GM12878 (cell line): ENCODE results near the gene GJA9.

Source experiments
- CHD2 ChIP-seq: IDR thresholded peaks from 2 replicates; pipeline ENCODE4 v1.6.1; 2011; ENCODE audit warnings: low read depth, low read length, improper control_type of control experiment, borderline replicate concordance
- CTCF ChIP-seq, 3 experiments: IDR thresholded peaks in 2 of 3; conservative IDR thresholded peaks in 1 of 3; 2 replicates each; pipeline ENCODE4 v1.5.1; 2011; ENCODE audit warnings: low read depth in 3 of 3, low read length in 3 of 3, mild to moderate bottlenecking in 3 of 3, control low read depth in 2 of 3, moderate library complexity in 2 of 3, inconsistent platforms in 1 of 3, mixed read lengths in 1 of 3; ENCODE audit not compliant: control insufficient read depth in 2 of 3, insufficient read depth in 1 of 3; ENCODE audit errors: extremely low read depth in 1 of 3
- EP300 ChIP-seq, 2 experiments: fragments of 150-350 bp in 1 of 2; IDR thresholded peaks; 2 replicates each; pipeline ENCODE4 v1.6.1; 2011 to 2012; ENCODE audit warnings: low read depth in 2 of 2, low read length in 2 of 2, borderline replicate concordance in 1 of 2, improper control_type of control experiment in 1 of 2, inconsistent platforms in 1 of 2; ENCODE audit not compliant: control insufficient read depth in 1 of 2
- HDAC6 ChIP-seq: fragments of 200-600 bp; sonication (generic); IDR thresholded peaks from one replicate; pipeline ENCODE4 v1.8.0; 2017; ENCODE audit warnings: antibody characterized with exemption; ENCODE audit not compliant: unreplicated experiment
- MAX ChIP-seq: IDR thresholded peaks from 2 replicates; pipeline ENCODE4 v1.6.1; 2012; ENCODE audit warnings: low read depth, low read length, improper control_type of control experiment
- MXI1 ChIP-seq: fragments of 150-350 bp; IDR thresholded peaks from 2 replicates; pipeline ENCODE4 v1.6.1; 2011; ENCODE audit warnings: low read depth, mild to moderate bottlenecking, inconsistent platforms, low read length, improper control_type of control experiment
- POLR2A ChIP-seq: IDR thresholded peaks from 2 replicates; pipeline ENCODE4 v1.6.1; 2011; ENCODE audit warnings: low read depth, mild to moderate bottlenecking, low read length
- SP1 ChIP-seq: IDR thresholded peaks from one replicate; pipeline ENCODE4 v1.6.1; 2011; ENCODE audit warnings: low read depth, low read length
- ZNF24 ChIP-seq: fragments of 450-650 bp; IDR thresholded peaks from 2 replicates; pipeline ENCODE4 v1.6.1; 2017; ENCODE audit warnings: antibody characterized with exemption, mild to moderate bottlenecking

- no peak for TF ChIP-seq ZNF24
- TF ChIP-seq MAX = no peak
- TF ChIP-seq HDAC6 = no peak
- no peak for TF ChIP-seq SP1
- TF ChIP-seq MXI1 = no peak
- no peak for TF ChIP-seq EP300 (IDR thresholded peaks at IDR 0.05; ENCODE audit: borderline replicate concordance in 1 of 2, control insufficient read depth in 1 of 2, low read depth in 2 of 2, low read length in 2 of 2)
- TF ChIP-seq CTCF (IDR thresholded peaks at IDR 0.05 in 2 of 3, conservative IDR thresholded peaks at IDR 0.05 in 1 of 3; ENCODE audit: control insufficient read depth in 2 of 3, extremely low read depth in 1 of 3, insufficient read depth in 1 of 3, low read depth in 3 of 3, low read length in 3 of 3) = no peak
- TF ChIP-seq POLR2A = no peak
- no peak for TF ChIP-seq CHD2
These were observed 16.2 kb downstream of the GJA9 start for GRCh38 chr1:38865112-38865715.
